ENCODE results near the gene GTF2A1L. TPM values are rescaled to one million over a fixed set of nuclear protein-coding genes. Genes with fewer than 3 reads are reported as not detected.

Gene GTF2A1L
- total RNA-seq, 1 donor from 2014 or later, result 0.80 TPM

- DNase-seq (ENCODE audit: low read depth), result no peak
These were observed 111.2 kb downstream of the GTF2A1L start for GRCh38 chr2:48728840-48729239.

Other genes starting within 250 kb of the GTF2A1L start
- gene PPP1R21, start 177.1 kb upstream of the GTF2A1L start, total RNA-seq, result 7.8 and 8.2 TPM in 2 replicates
- 3.2 and 7.8 TPM in 2 replicates for gene STON1, start 87.7 kb upstream of the GTF2A1L start, total RNA-seq
- gene LHCGR, start 137.9 kb downstream of the GTF2A1L start, total RNA-seq, result not detected in 2 replicates

Measured in myocyte (in vitro differentiated cells).